T-helper 17 cell (primary cell): ENCODE results near the gene CDKN2A. TPM values are rescaled to one million over a fixed set of nuclear protein-coding genes. Genes with fewer than 3 reads are reported as not detected.

Experiments used
- ATAC-seq: fragments of 150-1000 bp; cut with Tn5 transposase; 2 replicates; pipeline ENCODE4 v1.10.0; 2021; ENCODE audit warnings: mild to moderate bottlenecking, moderate library complexity
- DNase-seq, 3 donors: peaks; one replicate each; pipeline versions ENCODE4 v3.0.0 to v3.0.0-alpha.2; 2020 to 2021
- H3K9me3 ChIP-seq: one replicate; pipeline ENCODE4 v1.7.0; 2013; ENCODE audit warnings: low read length, mild to moderate bottlenecking; ENCODE audit not compliant: control insufficient read depth, poor library complexity, severe bottlenecking
- H3K27ac Mint-ChIP-seq: one replicate; pipeline ENCODE4 v1.8.0; 2022; ENCODE audit warnings: mild to moderate bottlenecking, moderate library complexity, mixed read lengths
- H3K27me3 Mint-ChIP-seq: one replicate; pipeline ENCODE4 v1.8.0; 2022; ENCODE audit warnings: mixed read lengths
- H3K36me3 Mint-ChIP-seq: one replicate; pipeline ENCODE4 v1.8.0; 2022; ENCODE audit warnings: low read depth, mixed read lengths
- H3K4me1 Mint-ChIP-seq: one replicate; pipeline ENCODE4 v1.8.0; 2022; ENCODE audit warnings: mild to moderate bottlenecking, mixed read lengths
- H3K4me3 Mint-ChIP-seq: one replicate; pipeline ENCODE4 v1.8.0; 2022; ENCODE audit warnings: mild to moderate bottlenecking, moderate library complexity, mixed read lengths
- total RNA-seq, 4 donors: library from RNA in 2 of 4; stranded (reverse) in 2 of 4; gene quantifications; one replicate each; pipeline ENCODE4 v1.2.3 and lab custom pipeline; 2022 to 2026

The CDKN2A gene
- total RNA-seq, 2 donors from 2014 or later, result 4.9 to 5.7 TPM

- H3K9me3 ChIP-seq, result no peaks in the 10 kb centered on the region
- Mint-ChIP-seq H3K27ac (no peak overlapping the region), H3K36me3 (peaks cover 3% of the 10 kb centered on the region), H3K4me1 (no peaks in the 10 kb centered on the region), H3K4me3 (no peak overlapping the region), H3K27me3 (peaks cover 4% of the 10 kb centered on the region)
- ATAC-seq (no peak), DNase-seq (no peak)
Observed at GRCh38 chr9:21935631-21936030, 58.6 kb downstream of the CDKN2A start.

GRCh38 chr9:21933865-21934264, 60.3 kb downstream of the CDKN2A start:
- H3K9me3 ChIP-seq, result no peaks in the 10 kb centered on the region
- Mint-ChIP-seq H3K27me3 (no peaks in the 10 kb centered on the region), H3K4me1 (no peaks in the 10 kb centered on the region), H3K27ac (peak overlapping the region; percentile 34), H3K36me3 (peaks cover 3% of the 10 kb centered on the region), H3K4me3 (no peak overlapping the region)
- DNase-seq, result no peak
- no peak for ATAC-seq

- Mint-ChIP-seq H3K36me3 (peaks cover 3% of the 10 kb centered on the region), H3K27me3 (no peaks in the 10 kb centered on the region), H3K4me3 (no peak overlapping the region), H3K4me1 (no peaks in the 10 kb centered on the region), H3K27ac (no peak overlapping the region)
- DNase-seq, result no peak
- ATAC-seq, result no peak
- H3K9me3 ChIP-seq, result no peaks in the 10 kb centered on the region
Observed at GRCh38 chr9:21933281-21933680, 60.9 kb downstream of the CDKN2A start.

GRCh38 chr9:21931428-21931827, 62.8 kb downstream of the CDKN2A start:
- H3K27me3 Mint-ChIP-seq, result no peaks in the 10 kb centered on the region
- DNase-seq, result no peak
- no peak for ATAC-seq
- peaks cover 3% of the 10 kb centered on the region for H3K36me3 Mint-ChIP-seq
- H3K4me1 Mint-ChIP-seq, result no peaks in the 10 kb centered on the region
- H3K9me3 ChIP-seq, result no peaks in the 10 kb centered on the region
- no peak overlapping the region for H3K4me3 Mint-ChIP-seq
- no peak overlapping the region for H3K27ac Mint-ChIP-seq

- Mint-ChIP-seq H3K27me3 (no peaks in the 10 kb centered on the region), H3K27ac (no peak overlapping the region), H3K4me1 (no peaks in the 10 kb centered on the region), H3K36me3 (peaks cover 2% of the 10 kb centered on the region), H3K4me3 (no peak overlapping the region)
- ATAC-seq (no peak), DNase-seq (no peak)
- H3K9me3 ChIP-seq, result no peaks in the 10 kb centered on the region
Observed at GRCh38 chr9:21927752-21928151, 66.4 kb downstream of the CDKN2A start.

GRCh38 chr9:21923694-21924093, 70.5 kb downstream of the CDKN2A start:
- Mint-ChIP-seq H3K36me3 (peaks cover 2% of the 10 kb centered on the region), H3K4me1 (peaks cover 8% of the 10 kb centered on the region), H3K27ac (no peak overlapping the region), H3K4me3 (no peak overlapping the region), H3K27me3 (no peaks in the 10 kb centered on the region)
- no peaks in the 10 kb centered on the region for H3K9me3 ChIP-seq
- no peak for DNase-seq
- no peak for ATAC-seq

- Mint-ChIP-seq H3K4me3 (peak overlapping the region; percentile 15), H3K27me3 (no peaks in the 10 kb centered on the region), H3K4me1 (peaks cover 8% of the 10 kb centered on the region), H3K36me3 (peaks cover 2% of the 10 kb centered on the region), H3K27ac (peak overlapping the region; percentile 25)
- no peaks in the 10 kb centered on the region for H3K9me3 ChIP-seq
- DNase-seq (no peak), ATAC-seq (peak; percentile 88)
Observed at GRCh38 chr9:21919377-21920362, 74.5 kb downstream of the CDKN2A start.

Other genes with a start within 250 kb of the CDKN2A start
- 10 to 100 TPM; 26.2 to 28.8 TPM for gene MTAP, start 191.8 kb downstream of the CDKN2A start, total RNA-seq
- 1 to 10 TPM; 1.6 to 1.7 TPM for gene CDKN2B-AS1, start 399 bp upstream of the CDKN2A start, total RNA-seq
- gene CDKN2B, start 14.9 kb upstream of the CDKN2A start, total RNA-seq, result 1 to 10 TPM; 1.7 to 2.0 TPM